Measurements from ENCODE around the gene BEND5. TPM values are rescaled to one million over a fixed set of nuclear protein-coding genes. Genes with fewer than 3 reads are reported as not detected.

Gene BEND5
- total RNA-seq, 3 donors from 2014 or later (not counting 1 experiment from before 2014, with no cell fraction given): 1.2 to 5.1 (median 2.6) TPM

DNA sequence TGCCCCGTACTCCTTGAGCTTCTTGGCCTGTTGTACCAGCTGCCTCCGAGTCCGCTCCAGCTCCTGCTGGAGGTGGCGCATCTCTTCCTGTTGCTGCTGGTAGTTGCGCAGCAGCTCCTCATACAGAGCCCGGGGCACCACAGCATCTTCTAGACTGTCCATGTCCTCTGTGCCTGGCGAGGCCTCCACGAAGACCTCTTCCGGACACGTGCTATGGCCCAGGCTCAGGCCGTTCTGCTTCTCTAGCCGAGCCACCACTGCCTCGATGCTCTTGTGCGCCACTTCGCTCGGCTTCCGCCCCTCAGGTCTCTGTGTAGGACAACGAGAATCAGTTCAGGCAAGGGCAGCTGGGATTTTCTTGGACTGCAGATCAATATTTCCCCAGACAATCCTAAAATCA, 17.7 kb downstream of the BEND5 start:
- Mint-ChIP-seq H3K4me3 (no peak overlapping the region), H3K36me3 (no peaks in the 10 kb centered on the region), H3K9me3 (no peaks in the 10 kb centered on the region), H3K4me1 (no peaks in the 10 kb centered on the region), H3K27ac (no peak overlapping the region), H3K27me3 (ENCODE audit: low read depth in 2 of 2) (no peaks in the 10 kb centered on the region)
- no peaks in the 10 kb centered on the region for H3K27me3 ChIP-seq (ENCODE audit: control insufficient read depth, insufficient read depth, low read length)
- peaks cover 3% of the 10 kb centered on the region for H3K36me3 ChIP-seq (ENCODE audit: control insufficient read depth, insufficient read depth, low read length)
- ATAC-seq: no peak
- no peak for DNase-seq
- intact Hi-C loops (cut with micrococcal nuclease): no loop called here
- no peak overlapping the region for H3K27ac ChIP-seq (ENCODE audit: low read length)
- H3K9me3 ChIP-seq (ENCODE audit: control insufficient read depth, insufficient read depth, low read length): no peaks in the 10 kb centered on the region
- no peak for TF ChIP-seq CTCF (IDR thresholded peaks at IDR 0.05)
- 93% methylated on average over 18 of the region's 18 CpGs for WGBS (ENCODE audit: insufficient coverage)
- no peak overlapping the region for H3K4me3 ChIP-seq (ENCODE audit: low read length)
- no peaks in the 10 kb centered on the region for H3K4me1 ChIP-seq (ENCODE audit: control insufficient read depth, insufficient read depth, low read length)

DNA sequence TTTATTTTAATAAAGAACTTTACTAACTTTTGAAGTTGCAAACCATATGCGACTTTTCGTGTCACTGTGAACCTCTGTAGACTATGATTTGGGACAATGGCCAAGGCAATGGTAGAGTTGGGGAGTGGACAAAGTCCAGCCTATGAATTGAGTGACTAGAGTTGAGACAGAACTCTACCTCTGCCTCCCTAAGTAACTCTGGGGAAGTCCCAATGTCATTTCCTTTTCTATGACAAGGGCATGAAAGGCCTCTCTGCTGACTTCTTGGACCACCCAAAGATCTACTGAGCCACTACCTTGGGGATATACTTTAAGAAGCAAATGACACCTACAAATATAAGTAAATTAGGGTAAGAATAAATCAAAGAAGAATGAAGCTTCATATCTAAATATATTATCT, 19.3 kb downstream of the BEND5 start:
- no peak overlapping the region for H3K27ac Mint-ChIP-seq
- Histone ChIP-seq H3K4me1 (ENCODE audit: control insufficient read depth, insufficient read depth, low read length) (no peaks in the 10 kb centered on the region), H3K36me3 (ENCODE audit: control insufficient read depth, insufficient read depth, low read length) (peaks cover 3% of the 10 kb centered on the region), H3K27me3 (ENCODE audit: control insufficient read depth, insufficient read depth, low read length) (no peaks in the 10 kb centered on the region), H3K9me3 (ENCODE audit: control insufficient read depth, insufficient read depth, low read length) (no peaks in the 10 kb centered on the region), H3K27ac (ENCODE audit: low read length) (no peak overlapping the region), H3K4me3 (ENCODE audit: low read length) (no peak overlapping the region)
- 91% methylated on average over 2 of the region's 2 CpGs for WGBS (ENCODE audit: insufficient coverage)
- no peaks in the 10 kb centered on the region for H3K27me3 Mint-ChIP-seq (ENCODE audit: low read depth in 2 of 2)
- no peak overlapping the region for H3K4me3 Mint-ChIP-seq
- ATAC-seq (no peak), DNase-seq (no peak)
- no peak for TF ChIP-seq CTCF (IDR thresholded peaks at IDR 0.05)
- H3K9me3 Mint-ChIP-seq: no peaks in the 10 kb centered on the region
- no peaks in the 10 kb centered on the region for H3K4me1 Mint-ChIP-seq
- H3K36me3 Mint-ChIP-seq: no peaks in the 10 kb centered on the region
- intact Hi-C loops (cut with micrococcal nuclease): no loop called here

DNA sequence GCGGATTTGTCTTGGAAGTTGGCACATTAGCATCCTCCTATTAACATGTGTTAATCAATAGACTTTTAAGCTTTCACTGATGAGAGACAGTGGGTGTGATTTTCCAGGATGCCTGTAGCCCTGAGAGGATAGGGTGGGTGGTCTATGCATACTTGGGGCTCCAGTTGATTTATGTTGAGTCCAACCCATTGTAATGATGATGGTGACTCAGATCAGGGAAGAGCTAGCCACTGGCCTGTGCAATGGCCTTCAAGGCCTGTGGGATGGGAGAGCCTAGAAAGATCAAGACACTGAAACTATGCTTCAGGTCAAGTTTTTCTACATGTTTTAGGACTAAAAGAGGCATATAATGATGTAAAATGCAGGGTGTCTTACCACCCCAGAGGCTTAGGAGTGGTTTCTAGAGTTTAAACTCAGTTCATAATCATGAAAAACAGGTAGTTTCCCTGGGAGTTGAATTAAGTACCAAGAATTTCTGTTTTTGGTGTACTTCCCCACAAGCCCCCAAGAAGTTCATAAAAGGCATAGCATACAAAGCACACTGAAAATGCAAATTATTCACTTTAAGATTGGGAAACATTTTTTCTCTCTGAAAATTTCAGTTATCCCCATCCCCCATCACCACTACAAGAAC, 19.9 kb downstream of the BEND5 start:
- Histone ChIP-seq H3K4me1 (ENCODE audit: control insufficient read depth, insufficient read depth, low read length) (no peaks in the 10 kb centered on the region), H3K27me3 (ENCODE audit: control insufficient read depth, insufficient read depth, low read length) (no peaks in the 10 kb centered on the region), H3K36me3 (ENCODE audit: control insufficient read depth, insufficient read depth, low read length) (peaks cover 3% of the 10 kb centered on the region), H3K27ac (ENCODE audit: low read length) (no peak overlapping the region), H3K4me3 (ENCODE audit: low read length) (no peak overlapping the region), H3K9me3 (ENCODE audit: control insufficient read depth, insufficient read depth, low read length) (no peaks in the 10 kb centered on the region)
- WGBS (ENCODE audit: insufficient coverage): no CpG with 5 or more reads among the region's 1 CpG
- Mint-ChIP-seq H3K27me3 (ENCODE audit: low read depth in 2 of 2) (no peaks in the 10 kb centered on the region), H3K27ac (no peak overlapping the region), H3K4me1 (no peaks in the 10 kb centered on the region), H3K36me3 (no peaks in the 10 kb centered on the region), H3K4me3 (no peak overlapping the region), H3K9me3 (no peaks in the 10 kb centered on the region)
- ATAC-seq (no peak), DNase-seq (no peak)
- no peak for TF ChIP-seq CTCF (IDR thresholded peaks at IDR 0.05)
- intact Hi-C loops (cut with micrococcal nuclease): no loop called here

DNA sequence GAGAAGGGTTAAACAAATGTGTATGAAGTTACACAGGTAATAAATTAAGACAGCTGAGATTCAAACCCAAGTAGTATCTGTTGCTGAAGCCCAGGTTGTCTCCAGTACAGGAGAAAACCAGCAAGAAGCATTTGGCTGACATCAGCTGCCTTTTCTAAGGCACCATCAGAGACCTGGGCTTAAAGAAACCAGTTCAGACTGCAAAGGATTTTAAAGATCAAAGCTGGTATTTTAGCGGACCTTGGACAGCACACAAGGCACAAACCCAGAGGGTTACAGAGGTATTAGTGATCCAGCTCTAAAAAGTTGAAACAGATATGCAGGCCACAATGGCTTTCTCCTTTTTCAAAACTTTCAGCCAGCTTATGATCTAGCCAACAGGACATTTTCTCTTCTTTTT, 23.4 kb downstream of the BEND5 start:
- H3K27ac ChIP-seq (ENCODE audit: low read length): no peak overlapping the region
- no peaks in the 10 kb centered on the region for H3K4me1 Mint-ChIP-seq
- H3K27me3 Mint-ChIP-seq (ENCODE audit: low read depth in 2 of 2): no peaks in the 10 kb centered on the region
- no peaks in the 10 kb centered on the region for H3K36me3 Mint-ChIP-seq
- H3K4me3 Mint-ChIP-seq: no peak overlapping the region
- no peak for TF ChIP-seq CTCF (IDR thresholded peaks at IDR 0.05)
- no peaks in the 10 kb centered on the region for H3K9me3 Mint-ChIP-seq
- 90% methylated on average over 1 of the region's 1 CpG for WGBS (ENCODE audit: insufficient coverage)
- H3K27ac Mint-ChIP-seq: no peak overlapping the region
- intact Hi-C loops (cut with micrococcal nuclease): no loop called here
- H3K36me3 ChIP-seq (ENCODE audit: control insufficient read depth, insufficient read depth, low read length): peaks cover 1% of the 10 kb centered on the region
- no peak overlapping the region for H3K4me3 ChIP-seq (ENCODE audit: low read length)
- ATAC-seq: no peak
- no peaks in the 10 kb centered on the region for H3K9me3 ChIP-seq (ENCODE audit: control insufficient read depth, insufficient read depth, low read length)
- peaks cover 3% of the 10 kb centered on the region for H3K4me1 ChIP-seq (ENCODE audit: control insufficient read depth, insufficient read depth, low read length)
- H3K27me3 ChIP-seq (ENCODE audit: control insufficient read depth, insufficient read depth, low read length): no peaks in the 10 kb centered on the region
- DNase-seq: no peak

Data from natural killer cell (primary cell).